Ramos (cell line): Measurements from ENCODE around the gene TPBG.

ENCODE experiments used
- in situ Hi-C: fragments of 300-500 bp; cut with MboI; formaldehyde crosslinking; loops from one replicate; pipeline ENCODE4 v1.14.3; 2022; ENCODE audit warnings: low sequenced_read_pairs; ENCODE audit not compliant: unreplicated experiment

Gene TPBG, protein sequence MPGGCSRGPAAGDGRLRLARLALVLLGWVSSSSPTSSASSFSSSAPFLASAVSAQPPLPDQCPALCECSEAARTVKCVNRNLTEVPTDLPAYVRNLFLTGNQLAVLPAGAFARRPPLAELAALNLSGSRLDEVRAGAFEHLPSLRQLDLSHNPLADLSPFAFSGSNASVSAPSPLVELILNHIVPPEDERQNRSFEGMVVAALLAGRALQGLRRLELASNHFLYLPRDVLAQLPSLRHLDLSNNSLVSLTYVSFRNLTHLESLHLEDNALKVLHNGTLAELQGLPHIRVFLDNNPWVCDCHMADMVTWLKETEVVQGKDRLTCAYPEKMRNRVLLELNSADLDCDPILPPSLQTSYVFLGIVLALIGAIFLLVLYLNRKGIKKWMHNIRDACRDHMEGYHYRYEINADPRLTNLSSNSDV

DNA sequence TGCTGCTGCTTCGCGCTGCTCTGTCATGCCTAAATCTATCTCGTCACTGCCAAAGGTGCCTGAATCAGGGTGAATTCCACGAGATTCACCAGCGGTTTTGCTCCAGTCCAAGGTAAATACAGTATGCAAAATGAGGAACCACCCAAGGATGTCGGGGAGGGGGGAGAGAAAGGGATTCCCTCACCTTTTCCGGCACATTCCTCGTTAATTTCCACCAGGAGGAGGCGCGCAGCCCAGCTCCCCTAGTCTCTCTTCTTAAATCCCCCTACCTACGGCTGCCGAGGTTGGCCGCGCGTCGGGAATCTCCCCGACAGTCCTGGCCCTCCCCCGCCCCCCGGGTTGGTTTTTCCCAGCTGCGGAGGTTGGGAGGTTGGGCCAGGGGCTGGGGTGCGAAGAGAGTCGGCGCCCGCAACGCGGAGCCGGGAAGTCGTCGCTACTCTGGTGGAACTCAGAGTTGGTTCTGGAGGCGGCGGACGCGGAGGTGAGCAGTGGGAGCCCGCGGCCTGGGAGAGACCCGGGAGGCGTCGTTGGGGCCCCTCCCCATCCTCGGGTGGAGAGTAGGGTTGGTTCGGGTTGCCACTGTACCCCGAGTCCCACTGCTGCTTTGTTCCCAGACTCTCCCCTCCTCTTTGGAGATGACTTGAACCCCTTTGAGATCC is at the start of gene TPBG:
Gene TPBG (plus strand): TSS at position 390 of the 659 bp plus-strand sequence. CDS start 1,145 bp downstream, outside the sequence.
- in situ Hi-C loops: no loop called here

DNA sequence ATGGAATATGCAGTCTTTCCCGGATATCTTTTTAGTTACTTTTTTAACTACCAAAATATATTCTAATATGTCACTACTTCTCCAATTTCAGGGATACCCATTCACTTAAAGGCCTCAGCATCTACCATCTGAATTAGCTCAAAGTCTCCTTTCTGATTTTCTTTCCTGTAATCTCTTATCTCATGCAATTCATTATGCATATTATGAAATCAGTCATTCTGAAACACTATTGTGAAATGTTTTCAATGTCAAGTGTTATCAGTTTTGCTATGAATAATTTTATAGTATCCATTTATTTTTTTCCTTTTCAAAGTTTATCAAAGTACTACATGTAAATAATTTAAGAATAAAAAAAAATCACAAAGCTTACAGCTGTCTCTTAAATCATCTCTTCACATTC is 41.2 kb upstream of the TPBG start:
- in situ Hi-C loops: no loop called here

DNA sequence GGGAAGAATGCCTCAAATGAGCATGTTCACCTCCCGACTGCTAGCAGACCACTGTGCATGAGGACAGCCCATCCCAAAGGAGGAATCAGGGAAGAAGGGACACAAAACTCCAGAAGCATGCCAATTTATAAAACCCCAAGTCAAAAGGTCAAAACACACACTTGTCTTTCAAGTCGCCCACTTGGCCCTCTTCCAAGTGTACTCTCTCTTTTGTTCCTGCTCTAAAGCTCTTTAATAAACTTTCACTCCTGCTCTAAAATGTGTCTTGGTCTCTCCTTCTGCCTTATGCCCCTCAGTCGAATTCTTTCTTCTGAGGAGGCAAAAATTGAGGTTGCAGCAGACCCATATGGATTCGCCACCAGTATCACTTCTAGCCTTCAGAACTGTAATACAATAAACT is 33.9 kb upstream of the TPBG start:
- in situ Hi-C loops: no loop called here

DNA sequence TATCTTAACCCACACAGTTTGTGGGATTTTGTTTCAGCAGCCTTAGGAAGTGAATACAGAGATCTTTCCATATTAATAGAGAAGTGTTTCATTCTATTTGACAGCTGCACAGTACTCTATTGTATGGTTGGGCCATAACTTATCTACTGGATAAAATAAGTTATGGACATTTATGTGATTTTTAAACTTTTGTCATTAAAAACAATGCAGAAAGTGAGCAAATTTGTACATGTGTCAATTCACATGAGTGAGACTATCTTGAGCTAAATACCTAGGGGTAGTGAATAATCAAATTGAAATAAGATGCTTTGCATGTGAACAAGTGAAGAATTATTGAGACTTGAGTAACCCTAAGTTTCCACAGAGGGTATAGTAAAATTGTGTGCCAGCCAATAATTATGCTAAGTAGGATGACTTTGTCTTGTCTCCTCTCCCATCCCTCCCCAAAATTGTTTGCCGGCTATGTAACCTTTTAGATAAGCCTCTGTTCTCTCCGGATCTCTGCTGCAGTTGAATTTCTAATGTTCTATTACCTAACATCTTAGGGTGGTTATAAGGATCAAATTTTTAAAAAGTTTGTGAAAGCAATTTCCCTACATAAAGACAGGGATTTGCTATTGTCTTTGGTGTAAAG is 33.3 kb upstream of the TPBG start:
- in situ Hi-C loops: no loop called here

DNA sequence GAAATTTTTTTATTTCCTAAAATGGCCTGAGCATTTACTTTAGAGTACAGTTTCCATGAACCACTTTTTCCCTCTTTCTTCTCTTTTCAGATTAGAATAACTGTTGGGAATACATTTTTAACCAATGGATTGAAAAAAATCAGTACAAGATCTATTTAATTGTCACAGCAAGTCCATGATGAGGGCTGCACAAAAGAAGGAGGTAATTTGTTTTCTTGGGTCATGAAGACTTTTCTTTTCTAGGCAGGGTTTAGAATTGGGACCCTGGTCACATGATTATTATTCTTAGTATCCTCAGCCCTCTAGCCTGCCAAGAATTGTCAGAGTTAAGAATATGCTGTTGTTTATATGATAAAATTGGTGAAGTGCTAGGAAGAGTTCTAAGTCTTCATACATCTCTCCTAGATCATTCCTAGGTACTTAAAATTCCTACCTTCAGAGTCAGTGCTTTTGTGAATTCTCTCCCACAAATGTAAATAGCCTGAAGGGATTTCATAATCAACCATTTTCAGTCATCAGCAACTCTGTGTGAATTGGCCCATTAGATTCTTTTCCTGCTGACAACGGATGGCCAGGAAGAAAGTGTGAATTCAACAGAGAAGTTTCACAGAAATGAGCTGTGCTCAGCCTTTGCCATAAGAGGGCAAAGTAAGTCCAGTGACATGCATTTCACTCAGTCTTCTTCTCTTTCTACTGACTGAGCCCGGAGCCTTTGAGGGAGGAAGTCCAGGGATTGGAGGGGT is 32.4 kb upstream of the TPBG start:
- in situ Hi-C loops: no loop called here

DNA sequence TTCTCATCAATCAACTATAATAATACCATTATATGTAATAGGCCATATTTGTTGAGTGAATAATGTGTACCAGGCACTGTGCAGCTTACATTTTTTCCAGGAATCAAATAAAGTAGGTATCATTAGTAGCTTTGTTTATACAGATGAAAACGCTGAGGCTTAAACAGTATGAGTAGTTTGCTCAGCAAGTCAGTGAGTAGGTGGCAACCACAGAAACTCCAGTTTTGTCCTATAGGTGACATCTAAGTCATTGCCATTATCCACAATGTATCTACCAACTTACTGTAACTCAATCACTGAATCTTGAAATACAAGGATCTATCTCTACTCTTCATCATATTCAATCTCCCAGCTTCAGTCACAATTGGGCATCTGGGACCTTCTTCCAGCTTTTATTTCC is 29.8 kb upstream of the TPBG start:
- in situ Hi-C loops: no loop called here

DNA sequence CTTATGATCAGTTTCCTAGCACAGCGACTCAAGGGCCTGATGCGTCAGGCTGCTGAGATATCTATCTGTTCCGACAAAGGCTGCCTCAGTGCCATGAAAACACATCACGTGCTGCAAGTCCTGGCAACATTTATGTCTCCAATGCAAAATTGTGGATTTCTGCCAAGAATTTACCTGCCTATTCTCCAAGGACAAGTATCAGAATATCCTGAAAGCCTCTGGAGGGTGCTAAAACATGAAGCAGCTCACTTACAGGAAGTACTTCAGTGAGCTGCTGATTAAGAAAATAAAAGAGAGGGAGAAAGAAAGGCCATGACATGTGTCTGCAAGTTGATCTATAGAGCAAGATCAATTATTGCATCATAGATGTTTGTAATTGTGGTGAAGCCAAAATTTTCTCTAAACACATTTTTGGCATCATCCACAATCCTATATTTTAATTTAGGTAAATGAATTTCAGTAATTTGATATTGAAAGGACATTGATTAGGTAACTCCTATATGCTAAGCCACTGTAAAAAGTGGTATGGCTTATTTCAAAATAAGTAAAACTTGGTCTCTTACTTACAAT is 25.8 kb upstream of the TPBG start:
- in situ Hi-C loops: no loop called here

DNA sequence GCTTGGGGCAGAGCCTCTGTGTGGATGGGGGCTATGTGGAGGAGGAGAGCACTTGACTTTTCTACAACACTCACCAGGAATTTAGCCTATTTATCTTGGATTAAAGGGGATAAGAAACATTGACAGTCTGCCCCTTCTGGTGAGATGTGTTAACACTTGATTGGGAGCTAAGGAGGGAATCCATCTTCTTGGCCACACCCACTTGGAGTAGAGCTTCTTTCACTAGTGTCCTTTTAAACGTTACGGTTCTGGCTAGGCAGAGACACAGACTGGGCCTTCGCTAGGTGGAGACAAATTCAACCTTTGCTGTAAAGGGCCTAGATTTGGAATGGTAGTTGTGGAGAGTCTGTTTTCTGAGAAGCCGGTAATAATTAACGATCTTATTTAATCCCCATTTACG is 15.5 kb upstream of the TPBG start:
- in situ Hi-C loops: no loop called here

DNA sequence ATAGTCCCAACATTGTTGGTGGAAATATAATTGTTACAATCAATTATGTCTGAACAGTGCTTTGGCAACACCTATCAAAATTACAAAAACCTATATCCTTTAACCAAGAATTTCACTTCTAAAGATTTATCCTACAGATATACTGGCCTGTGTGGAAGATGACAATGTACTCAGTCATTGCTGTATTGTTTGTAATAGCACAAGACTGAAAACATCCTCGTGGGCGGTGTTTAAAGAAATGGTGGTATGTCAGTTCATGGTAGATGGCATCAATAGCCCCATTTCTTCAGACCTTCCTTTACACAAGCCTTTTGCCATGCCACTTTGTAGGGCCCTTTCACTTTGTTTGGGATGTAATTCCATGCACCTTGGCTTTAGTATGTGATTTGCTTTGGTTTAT is 9.8 kb upstream of the TPBG start:
- in situ Hi-C loops: no loop called here

DNA sequence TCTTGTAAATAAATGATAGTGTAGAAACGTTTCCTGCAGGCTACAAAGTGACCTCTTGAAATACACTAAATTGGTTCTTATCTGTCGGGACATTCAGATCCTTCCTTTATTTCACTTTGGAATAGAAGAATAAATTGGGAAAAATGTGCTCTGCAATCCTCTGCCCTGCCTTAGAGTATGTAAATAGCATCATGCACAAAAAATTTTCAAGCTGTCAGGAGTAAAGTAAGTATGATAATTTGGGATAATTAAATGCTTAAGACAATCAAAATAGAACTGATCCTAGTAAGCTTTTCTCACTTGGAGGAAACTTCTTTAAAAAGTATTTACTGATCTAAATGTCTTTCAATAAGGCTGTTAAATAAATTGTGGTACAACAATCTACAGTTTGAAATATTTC is 3.1 kb upstream of the TPBG start:
- in situ Hi-C loops: no loop called here

DNA sequence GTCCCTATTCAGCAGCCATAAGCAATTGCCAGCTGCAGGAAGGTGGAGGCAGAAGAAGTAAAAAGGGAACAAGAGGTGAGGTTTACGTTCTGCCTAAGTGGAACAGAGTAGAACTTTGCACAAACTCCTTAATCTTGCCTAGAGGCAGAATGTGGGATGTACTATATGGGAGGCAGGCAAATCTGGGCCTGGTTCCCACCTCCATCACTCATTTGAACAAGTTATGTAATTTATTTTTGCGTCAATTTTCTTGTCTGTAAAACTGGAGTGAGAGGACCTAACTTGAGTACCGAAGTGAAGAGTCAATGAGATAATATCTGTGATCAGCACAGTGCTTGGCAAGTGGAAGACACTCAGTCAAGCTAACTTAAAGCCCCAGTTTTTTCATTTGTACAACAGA is 2.0 kb upstream of the TPBG start:
- in situ Hi-C loops: no loop called here

DNA sequence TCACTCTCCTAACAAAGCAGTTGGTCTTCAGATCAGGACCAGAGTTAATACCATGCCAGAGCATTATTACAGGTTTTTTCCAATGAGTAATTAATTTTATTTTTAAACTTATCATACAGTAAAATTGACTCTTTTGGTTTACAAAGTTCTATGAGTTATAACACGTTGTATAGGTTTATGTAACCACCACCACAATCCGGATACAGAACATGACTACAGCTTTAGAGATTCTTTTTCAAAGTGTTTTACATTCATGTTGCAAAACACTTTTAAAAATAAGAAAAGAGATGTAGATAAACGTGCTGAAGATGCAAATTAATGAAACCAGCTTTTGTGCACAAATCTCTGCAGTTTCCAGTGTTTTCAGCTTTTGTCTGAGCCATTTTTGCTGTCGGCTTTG is 1.5 kb upstream of the TPBG start:
- in situ Hi-C loops: no loop called here

DNA sequence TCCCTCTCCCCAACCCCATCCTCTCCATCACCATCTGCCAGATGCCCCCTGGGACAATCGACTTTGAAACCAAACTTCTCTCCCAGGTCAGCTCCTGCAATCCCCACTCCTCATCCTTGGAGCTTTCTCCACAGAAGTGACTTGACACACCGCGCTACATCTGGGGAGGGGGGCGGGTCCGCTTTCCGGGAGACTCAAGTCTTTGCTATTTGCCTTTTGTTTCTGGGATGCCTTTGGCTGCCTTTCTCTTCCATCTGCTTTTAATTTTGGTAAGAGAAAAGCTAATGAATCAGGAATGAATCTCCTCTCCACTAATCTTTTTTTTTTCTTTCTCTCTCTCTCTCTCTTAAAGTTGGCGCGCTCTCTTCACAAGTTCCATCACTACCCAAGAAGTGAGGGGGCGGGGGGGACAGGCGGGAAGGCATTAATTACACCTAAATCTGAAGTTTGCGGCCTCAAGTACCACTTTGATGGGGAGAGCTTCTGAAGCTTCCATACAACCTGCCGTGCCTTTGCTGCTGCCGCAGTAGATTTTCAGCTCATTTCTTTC is 664 bp upstream of the TPBG start:
- in situ Hi-C loops: no loop called here

DNA sequence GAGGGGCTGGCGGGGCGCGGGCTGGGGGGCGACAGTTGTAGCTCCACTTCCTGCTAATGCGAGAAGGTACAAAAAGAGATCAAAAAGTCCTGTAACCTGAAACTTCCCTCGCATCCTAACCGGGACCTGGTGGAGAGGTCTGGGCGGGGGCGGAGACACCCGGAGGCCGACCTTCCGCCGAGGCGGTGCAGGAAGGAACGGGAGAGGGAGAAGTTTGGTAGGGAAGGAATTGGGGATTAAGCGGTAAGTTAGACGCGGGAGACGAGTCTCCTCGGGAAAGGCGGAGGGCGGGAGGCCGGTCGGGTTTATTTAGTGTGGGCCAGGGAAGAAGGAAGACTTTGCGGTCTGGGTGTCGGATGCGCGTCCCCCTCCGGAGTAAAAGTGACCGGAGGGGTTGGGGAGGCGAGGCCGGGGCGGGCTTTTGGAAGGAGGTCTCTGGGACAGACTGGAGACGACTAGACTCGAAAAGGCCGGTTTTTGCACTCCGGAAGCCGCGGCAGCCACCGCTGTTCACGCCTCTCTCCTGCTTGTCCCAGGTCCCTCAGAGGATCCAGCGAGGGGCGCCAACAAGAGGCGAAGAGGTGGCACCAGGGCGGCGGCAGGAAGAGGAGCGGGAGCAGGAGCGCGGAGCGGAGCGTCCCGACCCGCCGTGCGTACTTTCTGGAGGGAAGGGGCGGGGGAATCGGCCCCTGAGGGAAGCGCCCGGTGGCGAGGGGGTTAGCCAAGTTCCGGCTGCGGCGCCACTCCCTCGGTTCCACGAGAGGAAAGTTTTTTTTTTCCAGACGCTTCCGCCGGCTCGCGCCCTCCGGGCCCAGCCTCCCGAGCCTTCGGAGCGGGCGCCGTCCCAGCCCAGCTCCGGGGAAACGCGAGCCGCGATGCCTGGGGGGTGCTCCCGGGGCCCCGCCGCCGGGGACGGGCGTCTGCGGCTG is 734 bp downstream of the TPBG start:
- in situ Hi-C loops: no loop called here

DNA sequence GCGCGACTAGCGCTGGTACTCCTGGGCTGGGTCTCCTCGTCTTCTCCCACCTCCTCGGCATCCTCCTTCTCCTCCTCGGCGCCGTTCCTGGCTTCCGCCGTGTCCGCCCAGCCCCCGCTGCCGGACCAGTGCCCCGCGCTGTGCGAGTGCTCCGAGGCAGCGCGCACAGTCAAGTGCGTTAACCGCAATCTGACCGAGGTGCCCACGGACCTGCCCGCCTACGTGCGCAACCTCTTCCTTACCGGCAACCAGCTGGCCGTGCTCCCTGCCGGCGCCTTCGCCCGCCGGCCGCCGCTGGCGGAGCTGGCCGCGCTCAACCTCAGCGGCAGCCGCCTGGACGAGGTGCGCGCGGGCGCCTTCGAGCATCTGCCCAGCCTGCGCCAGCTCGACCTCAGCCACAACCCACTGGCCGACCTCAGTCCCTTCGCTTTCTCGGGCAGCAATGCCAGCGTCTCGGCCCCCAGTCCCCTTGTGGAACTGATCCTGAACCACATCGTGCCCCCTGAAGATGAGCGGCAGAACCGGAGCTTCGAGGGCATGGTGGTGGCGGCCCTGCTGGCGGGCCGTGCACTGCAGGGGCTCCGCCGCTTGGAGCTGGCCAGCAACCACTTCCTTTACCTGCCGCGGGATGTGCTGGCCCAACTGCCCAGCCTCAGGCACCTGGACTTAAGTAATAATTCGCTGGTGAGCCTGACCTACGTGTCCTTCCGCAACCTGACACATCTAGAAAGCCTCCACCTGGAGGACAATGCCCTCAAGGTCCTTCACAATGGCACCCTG is 1.6 kb downstream of the TPBG start:
- in situ Hi-C loops: no loop called here

DNA sequence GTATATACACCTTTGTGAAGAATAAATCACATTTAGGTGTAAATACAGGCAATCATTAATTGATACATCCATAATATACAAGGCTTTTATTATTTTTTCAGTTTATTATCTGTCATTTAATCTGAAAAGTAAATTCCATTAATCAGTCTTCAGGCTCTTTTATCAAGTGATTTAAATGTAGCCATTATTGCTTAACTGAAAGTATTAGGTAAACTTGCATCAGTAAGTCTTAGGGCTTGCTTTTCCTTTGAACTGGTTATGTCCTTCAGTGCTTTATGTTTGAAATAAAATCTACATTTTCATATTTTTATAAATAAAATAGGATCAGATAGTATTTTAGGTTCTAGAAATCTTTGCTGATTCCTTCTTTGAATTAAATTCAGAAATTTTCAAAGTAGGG is 4.1 kb downstream of the TPBG start:
- in situ Hi-C loops: no loop called here

DNA sequence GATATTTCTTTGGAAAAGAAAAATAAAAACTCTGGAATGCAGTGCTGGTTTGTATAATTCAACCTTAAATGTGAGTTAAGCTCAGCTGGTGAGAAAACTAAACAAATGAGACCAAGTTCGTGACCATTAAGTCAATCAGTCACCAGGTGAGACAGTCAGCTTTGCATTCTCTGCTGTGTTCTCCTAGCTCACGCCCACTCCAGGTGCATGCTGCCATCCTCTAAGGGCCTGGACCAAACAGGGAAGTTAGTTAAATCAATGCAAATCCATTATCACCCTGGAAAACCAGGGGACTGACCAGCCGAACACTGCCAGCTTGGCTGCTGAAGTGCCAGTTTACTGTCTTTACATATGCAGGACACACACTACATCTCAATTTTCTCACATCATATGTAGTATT is 7.2 kb downstream of the TPBG start:
- in situ Hi-C loops: no loop called here

DNA sequence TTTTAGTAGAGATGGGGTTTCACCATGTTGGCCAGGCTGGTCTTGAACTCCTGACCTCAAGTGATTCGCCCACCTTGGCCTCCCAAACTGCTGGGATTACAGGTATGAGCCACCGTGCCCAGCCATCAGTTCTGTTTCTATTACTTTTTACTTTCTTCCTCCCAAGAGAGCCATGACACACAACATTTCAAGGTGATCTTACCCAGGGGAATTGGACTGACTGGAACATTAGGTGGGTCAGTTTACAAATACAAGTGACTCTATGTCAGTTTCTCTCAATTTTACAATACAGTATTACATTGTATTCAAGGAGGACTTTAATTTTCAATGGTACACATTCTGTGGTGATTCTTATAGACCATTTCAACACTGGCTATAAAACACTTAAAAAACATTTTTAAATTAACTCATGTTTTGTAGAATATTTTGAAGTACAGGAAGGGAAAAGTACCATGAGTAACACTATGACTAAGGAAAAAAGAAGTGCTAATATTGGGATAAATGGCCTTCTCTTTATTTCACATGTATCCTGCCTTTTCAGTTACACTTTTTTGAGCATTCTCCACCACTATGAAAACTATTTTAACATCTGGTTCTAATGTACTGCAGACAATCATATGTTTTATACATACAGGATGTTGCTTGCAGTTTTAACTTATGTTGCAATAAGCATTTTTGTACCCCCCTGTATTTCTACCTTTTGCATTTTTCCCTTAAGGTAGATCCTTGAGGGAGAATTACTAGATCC is 8.4 kb downstream of the TPBG start:
- in situ Hi-C loops: no loop called here
